RPMI8226 (cell line): ENCODE measurements around the gene KRT34.
A peak's percentile ranks its signal among the peaks of the same experiment; 100 is the strongest.

Source experiments
- DNase-seq: peaks from one replicate; pipeline ENCODE4 v3.0.0-alpha.2; 2015

The KRT34 gene

DNA sequence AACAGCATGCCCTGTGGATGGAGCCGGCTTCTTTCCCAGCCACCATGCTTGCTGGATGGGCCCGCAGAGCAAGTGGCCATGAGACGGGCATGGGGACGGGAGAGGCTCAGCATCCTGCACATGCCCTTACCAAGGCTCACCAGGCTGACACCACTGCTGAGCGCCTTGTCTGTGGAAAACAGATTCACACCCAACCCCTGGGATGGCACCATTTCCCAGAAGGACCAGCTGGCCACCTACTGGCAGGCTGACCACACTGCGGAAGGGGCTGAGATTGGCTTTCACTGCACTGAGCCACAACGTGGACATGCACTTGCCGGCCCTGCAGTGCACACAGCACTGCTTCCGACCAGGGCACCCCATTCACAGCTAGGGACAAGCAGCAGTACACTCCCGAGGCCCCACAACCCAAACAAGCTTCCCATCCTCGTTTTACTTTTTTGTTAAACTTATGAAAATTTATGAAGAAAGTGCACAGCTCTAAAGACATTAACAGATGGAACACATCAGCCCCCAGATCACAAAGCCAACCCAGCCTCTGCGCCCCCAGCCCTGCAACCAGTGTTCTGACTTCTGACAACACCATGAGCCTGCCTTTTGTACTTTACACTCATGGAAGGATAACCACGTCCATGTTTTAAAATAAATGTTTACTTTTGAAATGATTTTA lies 52.7 kb downstream of the KRT34 start:
- peak; percentile 51 for DNase-seq

DNA sequence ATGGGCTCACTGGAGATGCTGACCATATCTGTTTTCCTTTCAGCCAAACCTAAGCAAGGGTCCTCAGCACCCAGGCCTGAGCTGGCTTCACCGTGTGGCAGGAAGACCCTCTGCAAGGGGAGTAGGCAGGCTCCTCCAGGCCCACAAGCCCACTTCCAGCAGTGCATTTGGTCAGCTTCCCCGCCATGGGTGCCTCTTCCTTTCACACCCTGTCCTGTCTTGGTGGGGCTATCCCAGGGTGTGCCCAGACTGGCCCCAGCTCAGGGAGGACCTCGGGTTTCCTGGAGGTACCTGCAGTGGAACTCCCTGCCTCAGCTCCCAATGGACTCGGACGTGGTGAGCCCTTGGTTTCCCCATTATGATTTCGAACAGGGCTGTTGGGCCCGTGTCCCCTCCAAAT lies 53.9 kb downstream of the KRT34 start:
- no peak for DNase-seq
